ENCODE data around the gene CHP1.
"Not testable (repeated sequence)": the region's sequence is repeated elsewhere in the genome, so short reads cannot be mapped to it uniquely, and the experiment has no call there.

Gene CHP1

DNA sequence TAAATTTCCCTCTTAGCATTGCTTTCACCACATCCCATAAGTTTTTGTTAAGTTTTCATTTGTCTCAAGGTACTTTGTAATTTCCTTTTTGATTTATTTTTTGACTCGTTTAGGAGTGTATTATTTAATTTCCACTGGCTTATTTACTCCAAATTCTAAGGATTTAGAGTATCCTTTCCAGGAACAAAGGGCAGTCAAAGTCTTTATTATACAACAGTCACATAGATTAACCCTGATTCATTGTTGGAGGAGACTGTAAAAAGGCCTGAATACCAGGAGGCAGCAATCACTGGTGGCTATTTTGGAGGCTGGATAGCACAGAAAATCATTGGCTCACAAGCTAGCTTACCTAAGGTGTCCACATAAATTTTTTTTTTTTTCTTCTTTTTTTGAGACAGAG lies 61.5 kb downstream of the CHP1 start:
- no peak for DNase-seq (ENCODE audit: low spot score)

DNA sequence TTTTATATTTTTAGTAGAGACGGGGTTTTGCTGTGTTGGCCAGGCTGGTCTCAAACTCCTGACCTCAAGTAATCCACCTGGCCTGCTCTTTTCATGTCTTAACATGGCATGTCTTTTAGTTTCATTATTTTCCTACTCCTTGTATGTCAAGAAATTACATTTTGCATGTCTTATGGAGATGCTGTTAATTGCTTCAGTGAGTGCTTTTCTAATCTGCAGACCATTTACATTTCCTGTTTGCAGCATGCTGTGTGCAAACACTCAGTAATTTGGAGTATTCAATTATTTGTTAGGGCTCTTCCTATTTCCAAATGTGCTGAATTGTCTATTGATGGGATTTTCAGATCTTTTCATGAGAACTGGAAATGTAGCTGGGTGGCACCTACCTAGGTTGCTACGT lies 70.1 kb downstream of the CHP1 start:
- DNase-seq (ENCODE audit: low spot score): not testable (repeated sequence)

DNA sequence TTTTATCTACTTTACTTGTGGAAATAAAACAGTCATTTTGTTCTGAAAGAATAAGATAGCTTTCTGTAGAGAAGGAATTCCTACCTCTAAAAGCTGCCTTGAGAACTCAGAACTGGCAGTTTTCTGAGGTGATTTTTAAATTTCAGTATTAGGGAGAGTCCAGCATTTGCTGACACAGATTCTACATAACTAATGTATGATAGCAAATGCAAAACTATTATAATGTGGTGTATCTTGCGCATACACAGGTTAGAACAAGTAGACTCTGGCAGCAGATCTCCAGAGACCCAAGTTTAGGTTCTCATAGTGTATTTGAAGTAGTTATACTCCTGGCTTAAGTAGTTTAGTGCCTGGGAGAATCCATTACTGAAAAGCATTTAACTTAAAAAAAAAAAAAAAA lies 70.5 kb downstream of the CHP1 start:
- no peak for DNase-seq (ENCODE audit: low spot score)

DNA sequence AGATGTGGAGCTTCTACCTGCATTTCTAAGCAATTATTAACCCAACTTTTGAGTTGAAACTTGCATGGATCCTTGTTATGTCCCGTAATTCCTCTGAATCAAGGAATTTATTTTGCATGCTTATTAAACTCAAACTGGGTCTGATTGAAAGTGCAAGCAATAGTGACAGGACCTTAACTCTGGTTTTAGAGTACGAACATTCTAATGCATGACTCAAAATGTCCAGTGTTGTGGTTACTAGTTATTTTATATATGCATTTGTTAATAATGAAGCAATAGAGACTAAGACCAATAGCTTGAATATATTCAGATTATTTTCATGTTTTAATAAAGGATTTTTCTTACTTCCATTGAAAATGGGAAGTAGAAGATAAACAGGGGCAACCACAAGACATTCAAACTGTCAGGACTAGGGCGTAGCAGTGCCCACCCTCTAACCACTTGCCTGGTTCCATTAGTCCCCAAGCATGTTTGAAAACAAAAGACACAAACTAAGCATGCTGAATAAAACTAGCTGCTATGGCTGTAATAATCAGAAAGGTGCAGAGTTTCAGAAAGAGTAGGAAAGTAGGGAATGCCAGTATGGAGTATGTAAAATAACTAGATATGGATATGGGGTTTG lies 73.2 kb downstream of the CHP1 start:
- DNase-seq (ENCODE audit: low spot score): no peak

DNA sequence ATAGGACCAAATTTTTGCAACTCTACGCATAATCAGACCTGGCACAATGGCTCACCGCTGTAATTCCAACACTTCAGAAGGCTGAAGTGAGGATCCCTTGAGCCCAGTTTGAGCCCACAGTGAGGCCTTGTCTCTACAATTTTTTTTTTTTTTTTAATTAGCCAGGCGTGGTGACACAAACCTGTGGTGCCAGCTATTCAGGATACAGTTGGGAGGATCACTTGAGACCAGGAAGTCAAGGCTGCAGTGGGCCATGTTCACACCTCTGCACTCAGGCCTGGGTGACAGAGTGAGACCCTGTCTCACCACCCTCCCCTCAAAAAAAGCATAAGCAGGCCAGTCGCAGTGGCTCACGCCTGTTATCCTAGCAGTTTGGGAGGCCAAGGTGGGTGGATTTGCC lies 76.6 kb downstream of the CHP1 start:
- no peak for DNase-seq (ENCODE audit: low spot score)

DNA sequence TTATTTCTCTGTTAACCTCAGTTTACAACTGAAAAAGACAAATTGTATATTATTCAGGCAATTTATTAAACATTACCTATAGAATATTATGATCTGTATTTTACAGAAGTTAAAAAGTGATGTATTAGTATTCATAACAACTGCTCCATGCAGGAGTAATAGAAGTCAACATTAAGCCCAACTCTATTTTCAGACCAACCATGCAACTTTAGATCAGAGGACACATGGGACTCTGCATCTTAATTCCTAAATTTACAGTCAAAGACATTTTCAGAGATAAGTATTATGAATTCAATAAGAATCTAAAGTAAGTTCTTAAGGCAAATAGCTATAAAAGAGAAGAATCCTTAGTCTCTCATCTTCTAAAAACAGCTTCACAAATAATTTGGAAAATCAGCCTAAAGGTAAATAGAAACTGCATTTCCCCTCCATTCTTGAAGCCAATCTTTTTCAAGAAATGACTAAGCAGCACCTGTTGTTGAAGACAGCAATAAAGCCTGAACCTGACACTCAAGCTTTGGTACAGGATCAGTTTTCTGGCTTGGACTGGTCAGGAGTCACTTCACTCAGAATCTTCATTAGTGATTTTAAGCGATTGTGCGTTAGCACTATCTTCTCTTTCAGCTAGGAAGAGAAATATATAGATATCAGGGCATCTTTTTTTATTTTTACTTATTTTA lies 78.3 kb downstream of the CHP1 start:
- DNase-seq (ENCODE audit: low spot score): no peak

DNA sequence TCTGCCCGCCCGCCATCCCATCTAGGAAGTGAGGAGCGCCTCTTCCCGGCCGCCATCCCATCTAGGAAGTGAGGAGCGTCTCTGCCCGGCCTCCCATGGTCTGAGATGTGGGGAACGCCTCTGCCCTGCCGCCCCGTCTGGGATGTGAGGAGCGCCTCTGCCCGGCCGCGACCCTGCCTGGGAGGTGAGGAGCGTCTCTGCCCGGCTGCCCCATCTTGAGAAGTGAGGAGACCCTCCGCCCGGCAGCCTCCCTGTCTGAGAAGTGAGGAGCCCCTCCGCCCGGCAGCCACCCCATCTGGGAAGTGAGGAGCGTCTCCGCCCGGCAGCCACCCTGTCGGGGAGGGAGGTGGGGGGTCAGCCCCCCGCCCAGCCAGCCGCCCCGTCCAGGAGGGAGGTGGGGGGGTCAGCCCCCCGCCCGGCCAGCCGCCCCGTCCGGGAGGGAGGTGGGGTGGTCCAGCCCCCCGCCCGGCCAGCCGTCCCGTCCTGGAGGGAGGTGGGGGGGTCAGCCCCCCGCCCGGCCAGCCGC lies 89.8 kb downstream of the CHP1 start:
- not testable (repeated sequence) for DNase-seq (ENCODE audit: low spot score)

DNA sequence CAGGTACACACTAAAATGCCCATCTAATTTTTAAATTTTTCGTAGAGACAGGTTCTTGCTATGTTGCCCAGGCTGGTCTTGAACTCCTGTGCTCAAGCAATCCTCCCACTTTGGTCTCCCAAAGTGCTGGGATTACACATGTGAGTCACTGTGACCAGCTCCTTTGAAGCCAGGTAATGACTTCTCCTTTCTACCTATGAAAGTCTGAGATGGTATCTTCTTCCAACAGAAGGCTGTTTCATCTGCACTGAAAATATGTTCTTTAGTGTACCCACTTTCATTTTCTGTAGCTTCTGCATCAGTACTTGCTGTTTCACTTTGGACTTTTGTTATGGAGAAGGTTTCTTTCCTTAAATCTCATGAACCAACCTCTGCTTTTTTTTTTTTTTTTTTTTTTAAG lies 92.5 kb downstream of the CHP1 start:
- DNase-seq (ENCODE audit: low spot score): no peak

DNA sequence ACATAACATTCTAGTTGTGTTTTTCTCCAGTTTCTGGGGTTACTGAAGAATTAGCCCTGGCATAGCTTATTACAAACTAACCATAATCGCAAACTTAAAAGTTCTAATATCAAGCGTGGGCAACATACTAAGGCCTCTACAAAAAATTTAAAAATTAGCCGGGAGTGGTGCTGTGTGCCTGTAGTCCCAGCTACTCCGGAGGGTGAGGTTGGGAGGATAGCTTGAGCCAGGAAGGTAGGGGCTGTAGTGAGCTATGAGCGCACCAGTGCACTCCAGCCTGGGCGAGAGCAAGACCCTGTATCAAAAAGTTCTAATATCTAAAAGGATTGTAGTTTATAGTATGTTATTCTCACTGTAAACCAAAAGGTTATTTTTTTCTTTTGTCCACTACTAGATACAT lies 100.2 kb downstream of the CHP1 start:
- DNase-seq (ENCODE audit: low spot score): no peak

Data from putamen (tissue), 1 donor.